CD4-positive, alpha-beta T cell treated with Interferon gamma for 1 hour (primary cell): ENCODE results near the gene KMT2A.
"Not testable (repeated sequence)": the region's sequence is repeated elsewhere in the genome, so short reads cannot be mapped to it uniquely, and the experiment has no call there.

Experiments
- DNase-seq: peaks from one replicate; pipeline ENCODE4 v3.0.0-alpha.2; 2020

Gene KMT2A

DNA sequence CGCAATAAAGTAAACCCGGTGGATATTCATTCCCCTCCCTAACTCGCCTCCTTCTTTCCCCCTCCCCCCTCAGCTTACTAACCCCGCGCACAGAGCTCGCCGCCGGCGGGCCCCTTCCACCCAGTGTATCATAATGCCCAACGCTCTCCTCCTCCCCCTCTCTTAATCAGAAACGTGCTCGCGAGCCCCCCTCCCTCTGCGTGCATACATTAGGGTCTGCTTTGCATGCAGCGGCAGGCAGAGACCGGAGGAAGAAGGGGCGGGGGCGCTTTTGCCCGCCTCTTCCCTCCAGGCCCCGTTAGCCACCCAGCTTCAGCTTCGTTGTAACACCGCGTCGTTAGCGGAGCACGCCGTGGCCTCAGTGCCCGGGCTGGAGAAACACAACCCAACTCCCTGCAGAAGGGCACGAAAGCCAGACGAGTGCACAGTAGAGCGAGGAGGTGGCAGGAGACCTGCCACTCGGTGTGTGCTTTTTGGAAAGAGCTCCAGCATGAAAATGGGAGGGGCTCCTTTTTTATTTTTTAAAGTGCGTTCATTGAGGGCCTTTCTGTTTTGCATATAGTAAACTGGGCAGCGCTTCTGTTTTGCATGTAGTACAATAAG lies 901 bp upstream of the KMT2A start:
- peak; percentile 49 for DNase-seq

DNA sequence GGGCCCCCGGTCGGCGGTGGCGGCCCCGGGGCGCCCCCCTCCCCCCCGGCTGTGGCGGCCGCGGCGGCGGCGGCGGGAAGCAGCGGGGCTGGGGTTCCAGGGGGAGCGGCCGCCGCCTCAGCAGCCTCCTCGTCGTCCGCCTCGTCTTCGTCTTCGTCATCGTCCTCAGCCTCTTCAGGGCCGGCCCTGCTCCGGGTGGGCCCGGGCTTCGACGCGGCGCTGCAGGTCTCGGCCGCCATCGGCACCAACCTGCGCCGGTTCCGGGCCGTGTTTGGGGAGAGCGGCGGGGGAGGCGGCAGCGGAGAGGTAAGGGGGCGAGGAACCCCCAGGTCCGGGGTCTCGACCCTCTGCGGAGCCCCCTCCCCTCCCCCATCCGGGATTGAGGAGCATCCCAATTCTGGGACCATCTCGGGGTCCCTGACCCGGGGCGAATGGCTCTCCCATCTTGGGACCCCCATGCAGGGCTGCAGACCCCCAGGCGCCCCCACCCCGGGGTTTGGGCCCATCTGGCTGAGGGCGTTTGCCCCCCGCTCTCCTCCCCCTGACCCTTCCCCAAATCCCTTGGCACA lies 431 bp downstream of the KMT2A start:
- peak; percentile 52 for DNase-seq

DNA sequence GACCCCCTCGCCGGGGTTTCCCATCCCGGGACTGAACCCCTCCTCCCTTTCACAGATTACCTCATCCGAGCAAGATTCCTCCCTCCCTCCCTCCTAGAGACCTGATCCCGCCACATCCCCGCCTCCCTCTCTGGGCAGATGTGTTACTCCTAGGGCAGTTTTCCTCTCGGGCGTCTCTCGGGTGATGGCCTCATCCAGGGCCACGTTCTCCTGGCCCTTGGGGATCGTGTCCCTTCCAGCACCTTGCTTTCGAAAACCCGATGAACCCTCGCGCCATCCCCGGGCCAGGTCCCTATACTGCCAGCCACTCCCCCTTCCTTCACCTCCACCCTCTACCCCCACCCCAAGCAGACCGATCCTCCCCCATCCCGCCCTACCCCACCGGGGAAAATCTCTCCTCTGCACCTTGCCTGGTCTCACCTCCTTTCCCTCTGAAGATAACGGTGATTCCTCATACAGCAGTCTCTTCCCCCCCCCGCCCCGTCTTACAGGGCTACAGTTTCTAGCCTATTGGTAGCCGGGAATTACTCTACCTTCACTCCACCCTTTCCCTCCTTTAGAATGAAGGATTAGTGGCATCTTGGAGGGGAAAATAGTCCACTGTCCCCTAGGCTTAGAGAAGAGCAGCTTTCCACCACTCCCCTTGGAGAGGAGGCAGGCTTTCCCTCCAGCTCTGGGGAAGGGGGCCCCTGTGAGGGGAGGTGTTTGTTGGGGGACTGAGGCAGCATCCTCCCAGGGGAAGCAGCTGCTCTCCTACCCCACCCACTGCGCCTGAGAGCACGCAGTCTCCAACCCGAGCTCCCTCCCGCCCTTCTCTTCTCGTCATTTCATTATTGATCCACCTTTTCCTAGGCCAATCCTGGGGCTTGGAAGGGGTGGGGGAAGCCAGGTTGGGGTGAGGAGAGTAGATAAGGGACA lies 1.2 kb downstream of the KMT2A start:
- peak; percentile 48 for DNase-seq

DNA sequence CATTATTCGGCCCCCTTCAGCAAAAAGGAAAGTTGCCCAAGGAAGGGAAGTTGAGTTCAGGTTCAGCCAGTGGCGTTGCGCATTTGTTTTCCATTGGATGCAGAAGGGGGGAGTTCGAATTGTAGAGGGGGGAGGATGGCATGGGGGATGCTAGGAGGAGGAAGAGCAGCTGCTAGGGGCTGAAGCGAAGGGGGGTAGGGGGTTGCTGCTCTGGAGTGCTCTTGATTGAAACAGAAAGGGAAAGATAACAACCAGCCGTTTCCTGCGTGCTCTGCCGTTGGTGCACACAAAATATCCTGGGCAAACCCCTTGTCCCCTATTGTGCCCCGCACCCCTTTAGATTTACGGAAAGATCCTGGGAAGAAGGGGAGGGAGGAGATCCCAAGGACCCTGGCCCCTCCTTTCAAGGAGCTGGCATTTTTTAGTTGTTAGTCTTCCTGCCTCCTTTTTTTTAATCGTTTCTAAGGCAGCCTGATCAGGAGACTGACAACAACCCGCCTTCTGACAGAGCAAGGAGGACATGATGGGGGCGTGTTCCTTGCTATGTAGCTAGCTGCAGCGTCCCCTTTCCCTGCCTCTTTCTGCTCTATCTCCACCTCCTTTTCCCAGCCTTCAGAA lies 2.1 kb downstream of the KMT2A start:
- peak; percentile 47 for DNase-seq

DNA sequence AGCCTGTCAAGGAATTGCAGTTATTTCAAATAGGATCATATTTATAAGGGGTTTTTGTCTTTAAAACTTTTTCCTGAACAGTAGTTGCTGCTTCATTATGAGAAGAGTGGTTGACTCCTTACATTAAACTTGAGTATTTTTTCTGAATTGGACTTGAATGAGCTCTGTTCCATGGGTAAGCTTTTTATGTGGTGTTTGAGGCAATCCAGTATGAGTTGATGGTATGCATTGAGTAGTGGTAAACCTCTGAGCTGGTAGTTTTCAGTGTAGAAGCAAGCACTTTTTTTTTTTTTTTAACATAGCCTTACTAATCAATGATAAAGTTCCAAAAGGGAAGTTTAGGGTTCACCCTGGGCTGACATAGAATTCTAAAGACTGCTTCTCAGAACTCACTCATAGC lies 3.4 kb downstream of the KMT2A start:
- DNase-seq, result no peak

DNA sequence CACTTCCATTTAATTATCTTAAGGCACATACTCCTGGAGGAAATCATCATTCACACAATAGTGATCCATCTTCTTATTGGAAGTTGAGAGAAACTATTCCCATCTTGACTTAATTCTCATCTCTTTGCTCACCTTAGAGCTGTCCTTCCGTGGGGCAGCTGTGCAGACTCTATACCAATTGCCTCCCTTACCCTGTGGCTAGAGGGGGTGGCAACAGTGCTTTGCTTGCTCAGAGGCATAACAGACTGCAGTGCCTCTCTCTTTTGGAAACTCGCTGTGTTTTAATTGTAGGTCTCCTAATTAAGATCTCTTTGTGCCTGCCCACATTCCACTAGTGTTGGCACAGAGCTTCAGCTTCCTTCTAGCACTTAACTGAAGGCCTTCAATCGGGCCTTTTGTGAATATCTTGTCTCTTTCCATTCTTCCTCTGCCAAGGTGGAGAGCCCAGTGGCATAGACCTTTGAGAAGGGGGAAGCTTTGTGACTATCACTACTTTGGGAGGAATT lies 5.5 kb downstream of the KMT2A start:
- DNase-seq, result no peak

DNA sequence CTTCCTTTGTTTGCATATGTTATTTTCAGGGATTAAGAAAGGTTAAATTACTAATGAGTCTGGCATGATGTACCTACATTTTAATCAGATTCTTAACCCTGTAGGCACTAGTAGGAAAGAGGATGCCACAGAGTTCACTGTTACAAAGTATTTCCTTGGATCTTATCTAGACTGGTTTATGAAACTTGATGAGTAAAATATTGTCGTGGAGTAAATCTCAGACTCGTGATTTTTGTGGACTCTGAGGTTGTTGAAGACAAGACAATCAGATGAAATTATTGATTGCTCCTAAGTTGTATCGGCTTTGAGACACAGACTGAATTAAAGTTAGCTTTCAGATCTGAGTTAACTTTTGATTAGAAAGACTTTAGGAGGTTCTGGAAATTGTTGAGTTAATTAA lies 6.0 kb downstream of the KMT2A start:
- no peak for DNase-seq

DNA sequence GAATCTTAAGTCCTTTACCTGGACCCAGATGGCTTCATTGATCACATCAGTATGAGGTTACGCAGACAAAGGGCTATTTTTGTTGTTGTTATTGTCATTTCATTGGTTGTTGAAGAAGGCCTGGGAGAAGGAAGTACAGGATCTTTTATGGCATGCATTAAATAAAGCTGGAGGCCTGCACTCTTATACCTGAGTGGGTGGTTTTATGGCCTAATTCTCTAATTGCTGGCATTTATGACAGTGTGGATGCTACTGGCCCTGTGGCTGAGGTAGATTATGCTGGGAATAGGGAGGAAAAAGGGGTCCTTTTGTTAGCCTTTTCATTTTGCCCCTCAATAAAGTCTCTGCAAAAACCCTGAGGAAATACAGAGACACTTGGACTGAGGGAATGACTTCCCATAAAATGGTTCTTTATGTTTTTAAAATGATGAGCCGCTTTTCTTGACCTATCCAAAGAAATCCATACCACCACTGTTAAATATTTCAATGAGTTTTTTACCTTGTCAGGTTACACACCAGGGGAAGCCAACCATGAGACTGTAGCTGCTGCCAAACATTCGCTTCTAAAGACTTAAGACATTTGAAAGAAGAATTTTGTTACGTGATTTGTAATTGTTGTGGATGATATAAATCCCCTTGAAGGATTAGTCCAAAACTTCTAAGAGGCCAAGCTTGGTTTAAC lies 6.8 kb downstream of the KMT2A start:
- no peak for DNase-seq

DNA sequence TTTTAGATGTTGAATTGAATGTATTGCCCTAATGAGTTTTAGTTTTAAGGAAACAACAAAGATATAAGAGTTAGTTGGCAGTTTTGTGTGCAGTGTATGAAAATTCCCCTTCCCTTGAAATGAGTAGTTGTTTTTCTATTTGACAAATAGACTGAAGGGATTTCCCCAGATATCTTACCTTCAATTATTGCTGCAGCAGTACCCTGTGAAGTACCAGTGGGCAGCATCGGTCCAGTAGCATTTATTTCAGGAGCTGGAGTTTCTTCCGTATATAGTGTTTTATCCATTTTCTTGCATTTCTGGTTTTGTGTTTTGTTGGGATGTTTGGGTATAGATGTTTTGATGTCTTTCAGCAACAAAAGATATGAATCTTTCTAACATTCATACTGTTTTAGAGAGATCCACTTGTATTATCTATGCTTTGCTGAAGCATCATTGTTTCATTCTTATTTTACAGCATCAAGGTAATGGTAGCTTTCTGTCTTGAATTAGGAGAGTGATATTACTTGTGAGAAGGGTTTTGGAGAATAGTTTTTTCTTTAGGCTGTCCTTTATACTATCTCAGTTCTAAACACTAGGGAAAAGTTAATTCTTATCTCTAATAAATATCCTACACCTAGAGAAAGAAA lies 7.4 kb downstream of the KMT2A start:
- DNase-seq, result no peak

DNA sequence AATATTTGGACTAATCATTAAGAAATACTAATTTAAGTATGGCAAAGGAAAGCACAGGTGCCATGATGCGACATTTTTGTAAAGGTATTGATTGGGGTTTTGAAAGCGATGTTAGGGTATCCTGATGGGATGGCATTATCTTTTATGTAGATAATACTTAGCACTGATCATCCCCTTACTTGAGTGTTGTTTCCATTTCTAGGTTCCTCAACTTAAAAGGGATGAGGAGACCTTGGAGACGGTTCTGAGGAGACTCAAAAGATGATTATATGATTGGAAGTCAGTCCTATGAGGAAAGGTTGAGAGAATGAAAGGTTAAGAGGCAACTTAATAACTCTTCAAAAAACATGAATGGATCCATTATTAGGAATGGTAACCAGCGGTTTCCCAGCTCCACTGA lies 11.1 kb downstream of the KMT2A start:
- no peak for DNase-seq

DNA sequence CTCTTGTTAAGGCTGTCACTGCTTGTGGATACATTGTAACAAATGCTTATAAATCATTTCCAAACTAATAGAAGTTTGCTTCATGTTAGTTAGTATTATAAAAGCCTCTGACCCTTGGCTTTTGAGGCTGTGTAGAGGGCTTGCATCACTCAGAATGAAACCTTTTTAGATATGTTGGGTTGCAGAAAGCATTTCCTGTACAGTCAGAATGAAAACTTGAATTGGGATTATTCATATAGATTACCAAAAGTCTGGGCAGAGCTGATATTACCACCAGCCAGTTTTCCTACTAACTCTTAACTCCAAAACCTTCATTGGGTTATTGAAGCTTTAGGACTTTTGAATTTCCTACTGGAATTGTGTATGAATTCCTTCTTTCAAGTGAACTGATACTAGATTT lies 12.0 kb downstream of the KMT2A start:
- DNase-seq, result no peak

DNA sequence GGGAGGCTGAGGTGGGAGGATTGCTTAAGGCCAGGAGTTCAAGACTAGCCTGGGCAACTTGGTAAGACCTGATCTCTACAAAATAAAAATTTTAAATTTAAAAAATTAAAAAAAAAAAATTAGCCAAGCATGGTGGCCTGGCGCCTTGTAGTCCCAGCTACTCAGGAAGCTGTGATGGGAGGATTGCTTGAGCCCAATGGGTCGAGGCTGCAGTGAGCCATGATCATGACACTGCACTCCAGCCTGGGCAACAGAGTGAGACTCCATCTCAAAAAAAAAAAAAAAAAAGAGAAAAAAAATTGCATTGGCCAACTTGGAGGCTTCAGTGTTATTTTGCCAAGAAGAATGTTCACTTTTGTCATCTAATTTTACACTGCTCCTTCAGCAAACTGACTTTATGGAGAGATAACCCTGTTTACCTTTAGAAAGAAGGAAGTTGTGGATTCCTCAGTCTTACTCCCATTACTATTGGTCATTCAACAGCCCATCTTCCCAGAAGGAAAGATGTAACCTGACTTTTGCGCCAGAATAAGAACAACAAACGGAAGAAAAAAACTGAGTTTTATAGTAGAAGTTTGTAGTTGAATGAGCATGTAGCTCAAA lies 13.1 kb downstream of the KMT2A start:
- DNase-seq, result no peak

DNA sequence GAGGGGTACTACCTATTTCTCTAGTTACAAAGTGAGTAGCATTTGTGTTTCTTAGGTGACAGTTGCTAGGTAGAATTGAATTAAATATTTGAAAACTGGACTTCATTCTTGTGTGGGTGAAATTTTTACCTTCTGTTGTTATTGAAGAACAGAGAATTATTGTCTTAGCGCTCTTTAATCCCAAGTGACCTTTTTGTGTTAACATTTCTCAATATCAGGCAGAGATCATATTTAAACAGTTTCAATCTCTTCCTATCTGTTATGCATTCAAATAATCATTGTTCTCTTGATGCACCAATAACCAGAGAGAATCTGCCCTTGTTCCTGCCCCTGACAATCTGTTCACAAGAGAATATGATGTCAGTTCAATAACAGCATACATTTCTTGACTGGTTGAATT lies 14.2 kb downstream of the KMT2A start:
- DNase-seq, result no peak

DNA sequence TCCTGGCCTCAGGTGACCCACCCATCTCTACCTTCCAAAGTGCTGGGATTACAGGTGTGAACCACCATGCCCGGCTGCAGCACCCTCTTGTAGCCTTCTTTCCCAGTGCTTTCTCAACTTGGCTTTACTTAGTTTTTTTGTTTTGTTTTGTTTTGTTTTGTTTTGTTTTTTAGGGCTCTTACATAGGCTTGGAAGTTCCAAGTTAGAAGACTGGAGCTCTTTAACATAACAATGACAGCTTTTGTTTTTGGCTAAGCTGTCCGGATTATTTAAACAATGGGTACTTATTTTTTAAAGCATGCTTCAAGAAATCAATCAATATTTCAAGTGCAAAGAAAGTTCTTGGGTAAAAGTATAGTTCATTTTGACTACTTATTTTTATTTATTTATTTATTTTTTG lies 25.9 kb downstream of the KMT2A start:
- DNase-seq, result no peak

DNA sequence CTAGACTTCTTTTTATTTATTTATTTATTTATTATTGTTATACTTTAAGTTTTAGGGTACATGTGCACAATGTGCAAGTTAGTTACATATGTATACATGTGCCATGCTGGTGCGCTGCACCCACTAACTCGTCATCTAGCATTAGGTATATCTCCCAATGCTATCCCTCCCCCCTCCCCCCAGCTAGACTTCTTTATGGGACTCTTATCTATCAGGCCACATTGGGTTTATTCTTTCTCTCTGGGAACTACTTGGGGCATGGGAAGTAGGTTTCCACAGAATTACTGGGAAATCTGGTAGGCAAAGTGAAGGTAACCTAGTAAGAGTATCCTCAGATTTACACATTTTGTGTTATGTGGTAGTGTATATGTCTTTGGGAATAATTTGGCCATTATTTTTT lies 32.7 kb downstream of the KMT2A start:
- DNase-seq, result not testable (repeated sequence)

DNA sequence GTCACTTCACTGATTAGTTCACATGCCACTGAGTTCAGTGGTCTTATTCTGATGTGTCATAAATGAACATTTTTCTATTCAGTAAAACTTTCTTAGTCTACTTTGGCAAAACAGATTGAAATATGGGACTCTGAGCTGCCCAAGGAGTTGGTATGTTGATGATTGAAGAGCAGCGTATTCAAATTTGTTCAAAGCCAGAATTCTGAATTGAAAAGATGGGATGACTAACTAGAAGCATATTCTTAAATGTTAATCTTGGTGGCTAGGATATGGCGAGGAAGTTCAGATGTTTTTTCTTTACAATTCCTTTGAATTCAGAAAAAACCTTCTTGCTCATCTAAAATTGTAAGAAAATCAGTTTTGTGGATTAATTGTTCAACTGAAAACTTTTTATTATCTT lies 34.7 kb downstream of the KMT2A start:
- no peak for DNase-seq

DNA sequence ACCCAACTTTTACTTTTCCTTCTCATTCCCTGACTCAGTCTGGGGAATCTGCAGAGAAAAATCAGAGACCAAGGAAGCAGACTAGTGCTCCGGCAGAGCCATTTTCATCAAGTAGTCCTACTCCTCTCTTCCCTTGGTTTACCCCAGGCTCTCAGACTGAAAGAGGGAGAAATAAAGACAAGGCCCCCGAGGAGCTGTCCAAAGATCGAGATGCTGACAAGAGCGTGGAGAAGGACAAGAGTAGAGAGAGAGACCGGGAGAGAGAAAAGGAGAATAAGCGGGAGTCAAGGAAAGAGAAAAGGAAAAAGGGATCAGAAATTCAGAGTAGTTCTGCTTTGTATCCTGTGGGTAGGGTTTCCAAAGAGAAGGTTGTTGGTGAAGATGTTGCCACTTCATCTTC lies 37.2 kb downstream of the KMT2A start:
- DNase-seq, result no peak

DNA sequence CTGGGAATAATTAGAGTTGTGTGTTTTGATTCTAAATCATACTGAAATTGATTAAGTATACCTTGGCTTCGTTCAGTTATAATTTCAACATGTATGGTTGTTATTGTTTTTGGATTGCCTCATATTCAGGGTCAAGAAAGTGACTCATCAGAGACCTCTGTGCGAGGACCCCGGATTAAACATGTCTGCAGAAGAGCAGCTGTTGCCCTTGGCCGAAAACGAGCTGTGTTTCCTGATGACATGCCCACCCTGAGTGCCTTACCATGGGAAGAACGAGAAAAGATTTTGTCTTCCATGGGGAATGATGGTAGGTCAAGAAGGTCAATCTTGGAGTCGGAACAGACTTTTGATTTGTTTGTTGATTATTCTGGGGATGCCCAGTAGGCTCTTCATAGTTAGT lies 40.4 kb downstream of the KMT2A start:
- no peak for DNase-seq

DNA sequence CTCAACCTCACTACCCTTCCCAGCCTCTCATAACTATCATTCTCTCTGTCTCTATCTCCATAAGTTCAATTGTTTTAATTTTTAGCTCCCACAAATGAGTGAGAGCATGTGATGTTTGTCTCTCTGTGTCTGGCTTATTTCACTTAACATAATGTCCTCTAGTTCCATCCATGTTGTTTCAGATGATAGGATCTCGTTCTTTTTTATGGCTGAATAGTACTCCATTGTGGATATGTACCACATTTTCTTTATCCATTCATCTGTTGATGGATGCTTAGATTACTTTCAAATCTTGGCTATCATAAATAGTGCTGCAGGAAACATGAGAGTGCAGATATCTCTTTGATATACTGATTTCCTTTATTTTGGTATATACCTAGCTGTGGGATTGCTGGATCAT lies 44.9 kb downstream of the KMT2A start:
- not testable (repeated sequence) for DNase-seq

DNA sequence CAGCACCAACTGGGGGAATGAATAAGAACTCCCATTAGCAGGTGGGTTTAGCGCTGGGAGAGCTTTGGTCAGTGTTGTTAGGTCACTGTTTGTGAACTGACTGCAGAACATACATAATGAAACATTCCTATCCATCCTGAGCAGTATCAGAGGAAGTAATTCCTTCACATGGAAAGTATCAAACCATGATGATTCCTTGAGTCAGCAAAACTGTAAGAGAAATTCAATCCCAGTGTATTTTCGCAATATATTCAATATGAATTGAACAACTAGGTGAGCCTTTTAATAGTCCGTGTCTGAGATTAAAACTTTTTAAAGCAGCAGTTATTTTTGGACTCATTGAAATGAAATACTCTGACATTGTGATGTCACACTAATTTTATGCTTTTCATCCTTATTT lies 48.1 kb downstream of the KMT2A start:
- DNase-seq, result no peak

DNA sequence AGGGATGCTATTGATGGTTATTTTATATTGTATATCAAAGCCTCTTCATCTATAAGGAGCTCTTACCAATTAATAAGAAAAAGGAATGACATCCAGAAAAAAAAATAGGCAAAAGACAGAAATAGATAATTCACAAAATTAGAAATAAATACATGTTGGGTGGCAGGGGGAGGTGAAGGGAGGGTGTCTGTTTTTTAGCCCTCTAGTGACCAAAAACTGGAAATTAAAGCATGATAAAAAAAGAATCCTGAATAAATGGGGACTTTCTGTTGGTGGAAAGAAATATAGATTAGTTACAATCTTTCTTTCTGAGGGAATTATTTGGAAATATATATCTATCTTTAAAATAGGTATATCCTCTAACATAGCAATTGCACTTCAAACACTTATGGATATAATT lies 49.0 kb downstream of the KMT2A start:
- no peak for DNase-seq

DNA sequence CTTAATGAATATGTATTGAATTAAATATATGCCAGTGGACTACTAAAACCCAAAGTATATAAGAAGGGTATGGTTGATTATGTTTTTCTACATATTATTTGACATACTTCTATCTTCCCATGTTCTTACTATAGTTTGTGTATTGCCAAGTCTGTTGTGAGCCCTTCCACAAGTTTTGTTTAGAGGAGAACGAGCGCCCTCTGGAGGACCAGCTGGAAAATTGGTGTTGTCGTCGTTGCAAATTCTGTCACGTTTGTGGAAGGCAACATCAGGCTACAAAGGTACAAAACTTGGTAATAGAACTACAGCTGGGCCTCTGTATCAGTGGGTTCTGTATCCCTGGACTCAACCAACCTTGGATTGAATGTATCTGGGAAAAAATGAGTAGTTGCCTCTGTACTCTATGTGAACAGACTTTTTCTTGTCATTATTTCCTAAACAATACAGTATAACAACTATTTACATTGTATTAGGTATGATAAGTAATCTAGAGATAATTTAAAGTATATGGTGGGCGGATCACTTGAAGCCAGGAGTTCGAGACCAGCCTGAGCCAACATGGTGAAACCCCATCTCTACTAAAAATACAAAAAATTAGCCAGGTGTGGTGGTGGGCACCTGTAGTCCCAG lies 52.3 kb downstream of the KMT2A start:
- DNase-seq, result peak; percentile 76
